GM12872 (cell line): Measurements from ENCODE around the gene FBXL20.

ENCODE experiments used
- TF ChIP-seq, protein P1 (sequence below): IDR thresholded peaks from 3 replicates; pipeline ENCODE4 v1.5.1; 2011; ENCODE audit warnings: low read depth, mild to moderate bottlenecking, low read length, moderate library complexity; ENCODE audit not compliant: insufficient read depth

The FBXL20 gene

DNA sequence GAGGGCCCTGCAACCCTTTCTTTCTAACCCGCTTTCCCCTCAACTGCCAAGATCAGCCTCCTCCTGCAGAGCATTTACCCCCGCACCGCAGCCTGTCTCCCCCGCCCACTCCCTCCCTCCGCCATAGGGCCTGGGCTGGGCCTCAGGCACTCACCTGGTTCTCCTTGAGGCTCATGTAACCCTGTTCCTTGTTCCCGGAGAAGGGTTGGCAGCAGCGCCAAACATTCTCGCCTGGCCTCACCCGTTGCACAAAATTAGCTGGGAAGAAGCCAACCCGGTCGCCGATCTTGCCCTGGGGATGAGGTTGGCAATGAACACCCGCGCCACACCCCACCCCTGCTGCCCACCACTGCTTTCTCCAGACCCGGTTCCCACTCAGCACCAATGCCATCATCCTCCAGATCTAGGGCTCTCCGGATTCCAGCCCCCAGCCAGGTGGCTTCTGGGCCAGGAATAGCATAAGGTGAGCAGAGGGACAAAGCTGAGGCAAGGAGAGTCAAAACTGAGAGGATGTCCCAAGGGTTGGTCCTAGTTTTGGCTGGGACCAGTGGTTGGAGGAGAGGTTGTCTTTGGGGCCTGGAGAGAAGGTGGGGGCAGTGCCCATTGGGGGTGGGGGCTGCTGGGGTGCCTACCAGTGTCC is 188.5 kb downstream of the FBXL20 start:
- TF ChIP-seq, protein P1, sequence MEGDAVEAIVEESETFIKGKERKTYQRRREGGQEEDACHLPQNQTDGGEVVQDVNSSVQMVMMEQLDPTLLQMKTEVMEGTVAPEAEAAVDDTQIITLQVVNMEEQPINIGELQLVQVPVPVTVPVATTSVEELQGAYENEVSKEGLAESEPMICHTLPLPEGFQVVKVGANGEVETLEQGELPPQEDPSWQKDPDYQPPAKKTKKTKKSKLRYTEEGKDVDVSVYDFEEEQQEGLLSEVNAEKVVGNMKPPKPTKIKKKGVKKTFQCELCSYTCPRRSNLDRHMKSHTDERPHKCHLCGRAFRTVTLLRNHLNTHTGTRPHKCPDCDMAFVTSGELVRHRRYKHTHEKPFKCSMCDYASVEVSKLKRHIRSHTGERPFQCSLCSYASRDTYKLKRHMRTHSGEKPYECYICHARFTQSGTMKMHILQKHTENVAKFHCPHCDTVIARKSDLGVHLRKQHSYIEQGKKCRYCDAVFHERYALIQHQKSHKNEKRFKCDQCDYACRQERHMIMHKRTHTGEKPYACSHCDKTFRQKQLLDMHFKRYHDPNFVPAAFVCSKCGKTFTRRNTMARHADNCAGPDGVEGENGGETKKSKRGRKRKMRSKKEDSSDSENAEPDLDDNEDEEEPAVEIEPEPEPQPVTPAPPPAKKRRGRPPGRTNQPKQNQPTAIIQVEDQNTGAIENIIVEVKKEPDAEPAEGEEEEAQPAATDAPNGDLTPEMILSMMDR: no peak

DNA sequence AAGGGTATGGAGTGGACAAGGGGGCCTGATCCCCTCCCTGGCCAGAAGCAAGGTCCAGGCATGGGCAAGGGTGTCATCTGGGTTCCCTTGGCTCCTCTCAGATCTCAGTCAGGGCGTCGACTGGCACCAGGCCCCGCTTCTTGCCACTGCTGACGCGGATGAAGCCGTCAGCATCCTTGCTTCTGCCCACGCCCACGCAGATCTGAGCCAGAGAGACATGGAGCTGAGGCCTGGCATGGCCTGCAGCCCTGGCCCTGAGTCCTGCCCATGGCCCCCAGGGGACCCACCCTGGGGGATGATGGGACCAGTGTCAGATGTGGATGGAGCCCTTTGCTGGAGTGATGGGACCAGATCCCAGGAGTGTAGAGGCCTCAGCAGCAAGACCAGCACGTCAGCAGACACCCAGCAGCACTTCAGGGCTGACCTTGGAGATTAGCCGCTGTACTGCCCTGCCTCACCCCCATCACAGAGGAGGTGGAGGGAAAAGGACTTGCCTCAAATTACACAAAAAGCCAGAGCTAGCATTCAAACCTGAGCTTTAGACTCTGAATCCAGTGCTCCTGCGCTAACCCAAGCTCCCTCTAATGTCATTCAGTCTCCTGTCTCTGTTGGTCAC is 189.1 kb downstream of the FBXL20 start:
- TF ChIP-seq, protein P1: no peak

DNA sequence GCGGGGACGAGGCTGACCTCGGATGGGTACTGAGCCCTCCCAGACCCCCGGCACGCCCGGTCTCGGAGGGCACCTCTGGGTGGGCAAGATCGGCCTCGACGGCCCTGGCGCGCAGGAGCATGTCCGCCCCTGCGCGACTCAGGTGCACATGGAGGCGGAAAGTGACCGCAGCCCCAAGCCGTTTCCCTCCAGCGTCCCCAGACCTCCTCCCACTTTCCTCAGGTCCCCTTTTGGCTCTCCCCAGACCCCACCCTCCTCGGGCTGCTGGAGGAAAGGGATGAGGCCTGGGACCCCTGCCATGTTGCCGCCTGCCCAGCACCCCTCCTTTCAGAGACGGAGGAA is 191.4 kb downstream of the FBXL20 start:
- TF ChIP-seq, protein P1: no peak

DNA sequence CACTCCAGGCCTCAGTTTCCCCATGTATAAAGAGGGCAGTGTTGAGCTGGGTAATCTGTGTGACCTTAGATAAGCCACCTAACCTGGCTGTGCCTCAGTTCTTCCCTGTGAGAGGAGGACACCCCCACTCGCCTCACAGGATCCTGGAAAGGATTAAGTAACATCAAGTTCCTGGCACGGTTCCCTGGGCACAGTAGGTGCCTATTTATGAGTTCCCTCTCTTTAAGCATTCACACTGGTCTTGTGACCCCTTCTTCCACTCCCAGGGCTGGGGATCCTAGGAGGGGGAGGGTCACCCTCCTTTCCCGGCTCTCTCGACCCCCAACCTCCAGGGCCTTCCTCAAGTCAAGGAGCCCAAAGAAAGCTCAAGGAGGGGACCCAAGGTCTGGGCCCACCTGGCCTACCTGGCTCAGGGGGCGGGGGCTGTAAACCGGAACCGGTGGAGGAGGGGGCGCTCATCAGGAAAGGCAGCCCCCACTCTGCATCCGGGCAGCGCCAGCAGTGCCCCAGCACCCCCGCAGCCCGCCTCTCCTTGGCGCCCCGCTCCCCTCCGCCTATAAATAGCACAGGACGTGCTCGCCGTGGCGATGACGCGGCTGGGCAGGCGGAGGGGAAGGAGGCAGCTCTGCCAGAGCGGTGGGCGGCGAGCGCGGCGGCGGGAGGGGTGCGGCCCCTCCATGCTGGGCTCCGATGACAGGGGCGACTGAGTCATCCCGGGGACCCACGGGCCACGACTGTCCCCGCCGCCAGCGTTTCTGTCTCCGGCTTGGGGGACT is 191.9 kb downstream of the FBXL20 start:
- TF ChIP-seq, protein P1: no peak

DNA sequence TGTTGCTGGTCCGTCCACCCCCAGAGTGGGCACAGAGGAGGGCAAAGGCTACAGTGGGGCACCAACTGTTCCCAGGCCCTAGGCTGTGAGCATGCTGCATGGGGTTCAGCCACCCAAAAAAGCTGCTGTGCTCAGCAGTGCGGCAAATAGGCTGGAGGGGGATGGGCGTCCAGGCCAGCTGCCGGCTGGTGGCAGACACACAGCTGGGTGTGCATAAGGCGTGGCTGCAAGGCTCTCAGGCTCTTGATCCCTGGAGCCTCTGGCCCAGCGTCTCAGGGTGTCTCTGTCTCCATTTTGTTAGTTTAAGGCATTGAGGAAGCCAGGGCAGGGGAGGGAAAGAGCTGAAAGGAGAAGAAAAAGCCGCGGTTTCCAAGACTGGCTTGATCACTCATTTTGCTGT is 192.5 kb downstream of the FBXL20 start:
- TF ChIP-seq, protein P1: no peak

DNA sequence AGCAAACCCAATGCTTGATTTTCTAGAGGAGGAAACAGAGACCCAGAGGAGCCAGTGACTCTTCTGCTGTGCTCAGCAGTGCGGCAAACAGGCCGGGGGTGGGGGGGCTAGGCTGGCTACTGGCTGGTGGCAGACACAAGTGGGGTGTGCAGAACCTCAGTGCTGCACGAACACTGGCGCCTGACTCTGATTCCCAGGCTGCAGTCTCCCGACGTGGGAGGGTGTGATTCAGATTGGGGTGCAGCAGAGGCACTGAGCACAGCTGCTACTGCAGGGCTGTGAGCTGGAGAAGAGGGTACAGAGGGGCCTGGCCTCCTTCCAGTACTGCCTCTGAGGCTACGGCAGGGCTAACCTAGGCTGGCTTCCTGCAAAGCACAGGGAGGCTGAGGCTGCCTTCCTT is 193.3 kb downstream of the FBXL20 start:
- TF ChIP-seq, protein P1: no peak

DNA sequence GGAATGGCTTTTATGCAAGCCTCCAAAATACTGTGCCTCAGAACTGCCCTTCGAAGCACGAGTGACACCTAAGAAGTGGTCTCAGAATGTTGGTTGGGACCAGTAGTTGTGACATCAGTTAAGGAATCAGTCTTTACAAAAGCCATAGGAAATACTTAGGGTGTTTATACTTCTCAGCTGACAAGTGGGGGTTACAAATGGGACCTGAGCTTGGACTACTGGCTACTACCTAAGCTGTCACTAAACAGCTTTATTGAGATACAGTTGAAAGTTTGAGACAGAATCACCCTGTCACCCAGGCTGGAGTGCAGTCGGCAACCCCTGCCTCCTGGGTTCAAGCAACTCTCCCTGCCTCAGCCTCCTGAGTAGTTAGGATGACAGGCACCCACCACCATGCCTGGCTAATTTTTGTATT is 196.3 kb downstream of the FBXL20 start:
- TF ChIP-seq, protein P1: no peak
